GM12875 (cell line): ENCODE results near the gene MKRN1.
"Not testable (repeated sequence)": the region's sequence is repeated elsewhere in the genome, so short reads cannot be mapped to it uniquely, and the experiment has no call there.

Source experiments
- H3K4me3 ChIP-seq: one replicate; pipeline ENCODE4 v1.5.1; 2011; ENCODE audit warnings: low read depth, low read length, control low read depth
- TF ChIP-seq, protein P1 (sequence below): IDR thresholded peaks from 2 replicates; pipeline ENCODE4 v1.5.1; 2011; ENCODE audit warnings: low read depth, mild to moderate bottlenecking, control low read depth, inconsistent platforms, low read length, moderate library complexity, borderline replicate concordance; ENCODE audit not compliant: insufficient read depth

The MKRN1 gene

DNA sequence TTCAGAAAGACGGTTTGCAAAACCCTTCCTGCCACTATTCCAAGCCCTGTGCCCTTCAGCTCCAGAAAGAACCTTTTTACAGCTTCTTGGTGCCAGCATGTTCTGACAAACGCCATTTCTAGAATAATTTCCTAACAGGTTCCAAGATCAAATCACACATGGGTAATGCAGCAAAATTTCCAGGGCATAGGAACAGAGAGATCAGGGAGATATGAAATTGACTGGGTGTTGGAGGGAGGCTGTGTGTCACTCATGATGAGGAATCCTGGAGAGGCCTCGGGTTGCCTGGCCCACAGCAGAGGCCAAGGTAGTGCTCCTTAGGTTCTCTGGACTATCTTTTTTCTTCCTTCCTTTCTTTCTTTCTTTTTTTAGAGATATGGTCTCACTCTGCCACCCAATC lies 45.9 kb downstream of the MKRN1 start:
- H3K4me3 ChIP-seq = no peak overlapping the region
- TF ChIP-seq, protein P1, sequence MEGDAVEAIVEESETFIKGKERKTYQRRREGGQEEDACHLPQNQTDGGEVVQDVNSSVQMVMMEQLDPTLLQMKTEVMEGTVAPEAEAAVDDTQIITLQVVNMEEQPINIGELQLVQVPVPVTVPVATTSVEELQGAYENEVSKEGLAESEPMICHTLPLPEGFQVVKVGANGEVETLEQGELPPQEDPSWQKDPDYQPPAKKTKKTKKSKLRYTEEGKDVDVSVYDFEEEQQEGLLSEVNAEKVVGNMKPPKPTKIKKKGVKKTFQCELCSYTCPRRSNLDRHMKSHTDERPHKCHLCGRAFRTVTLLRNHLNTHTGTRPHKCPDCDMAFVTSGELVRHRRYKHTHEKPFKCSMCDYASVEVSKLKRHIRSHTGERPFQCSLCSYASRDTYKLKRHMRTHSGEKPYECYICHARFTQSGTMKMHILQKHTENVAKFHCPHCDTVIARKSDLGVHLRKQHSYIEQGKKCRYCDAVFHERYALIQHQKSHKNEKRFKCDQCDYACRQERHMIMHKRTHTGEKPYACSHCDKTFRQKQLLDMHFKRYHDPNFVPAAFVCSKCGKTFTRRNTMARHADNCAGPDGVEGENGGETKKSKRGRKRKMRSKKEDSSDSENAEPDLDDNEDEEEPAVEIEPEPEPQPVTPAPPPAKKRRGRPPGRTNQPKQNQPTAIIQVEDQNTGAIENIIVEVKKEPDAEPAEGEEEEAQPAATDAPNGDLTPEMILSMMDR = no peak

DNA sequence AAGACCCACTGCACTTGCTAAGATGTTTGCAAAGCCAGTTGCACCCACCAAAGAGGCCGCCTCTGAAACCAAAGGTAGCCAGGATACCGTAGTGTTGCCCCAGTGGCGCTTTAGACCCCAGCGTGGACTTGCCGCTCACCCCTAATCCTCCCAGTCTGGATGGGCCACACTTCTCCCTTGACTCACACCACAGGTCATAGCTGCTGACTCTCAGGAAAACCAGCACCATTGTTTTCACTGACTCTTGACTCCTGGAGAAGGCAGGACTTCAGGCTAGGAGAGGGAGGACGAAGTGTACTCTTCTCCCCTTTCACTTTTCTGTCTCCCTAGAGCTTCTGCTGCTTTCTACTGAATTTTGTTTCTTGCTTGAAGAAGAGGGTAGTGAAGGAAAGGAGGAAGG lies 53.2 kb downstream of the MKRN1 start:
- H3K4me3 ChIP-seq = no peak overlapping the region
- TF ChIP-seq, protein P1 = no peak

DNA sequence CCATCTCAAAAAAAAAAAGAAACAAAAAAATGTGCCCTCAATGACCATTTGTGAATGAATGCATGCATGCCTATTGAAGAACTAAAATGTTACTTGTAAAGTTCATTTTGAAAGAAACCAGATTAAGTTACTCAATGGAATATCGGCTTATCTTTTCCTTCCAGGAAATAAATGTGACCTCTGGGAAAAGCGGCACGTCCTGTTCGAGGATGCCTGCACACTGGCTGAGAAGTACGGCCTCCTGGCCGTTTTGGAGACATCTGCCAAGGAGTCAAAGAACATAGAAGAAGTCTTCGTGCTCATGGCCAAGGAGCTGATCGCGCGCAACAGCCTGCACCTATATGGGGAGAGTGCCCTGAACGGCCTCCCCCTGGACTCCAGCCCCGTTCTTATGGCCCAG lies 53.6 kb downstream of the MKRN1 start:
- TF ChIP-seq, protein P1 = no peak
- no peak overlapping the region for H3K4me3 ChIP-seq

DNA sequence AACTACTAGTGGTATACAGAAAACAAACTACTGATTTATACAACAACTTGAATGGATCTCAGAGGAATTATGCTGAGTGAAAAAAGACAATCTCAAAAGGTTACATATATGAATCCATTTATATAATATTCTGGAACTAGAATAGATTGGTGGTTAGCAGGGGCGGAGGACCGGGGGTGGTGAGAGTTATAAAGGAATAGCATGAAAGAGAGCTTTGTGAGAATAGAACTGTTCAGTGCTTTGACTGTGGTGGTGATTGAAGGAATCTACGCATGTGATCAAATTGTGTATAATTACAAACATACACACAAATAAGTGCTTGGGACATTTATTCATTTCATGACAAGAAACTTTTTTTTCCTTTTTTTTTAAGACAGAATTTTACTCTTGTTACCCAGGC lies 55.8 kb downstream of the MKRN1 start:
- H3K4me3 ChIP-seq = no peak overlapping the region
- TF ChIP-seq, protein P1 = no peak

DNA sequence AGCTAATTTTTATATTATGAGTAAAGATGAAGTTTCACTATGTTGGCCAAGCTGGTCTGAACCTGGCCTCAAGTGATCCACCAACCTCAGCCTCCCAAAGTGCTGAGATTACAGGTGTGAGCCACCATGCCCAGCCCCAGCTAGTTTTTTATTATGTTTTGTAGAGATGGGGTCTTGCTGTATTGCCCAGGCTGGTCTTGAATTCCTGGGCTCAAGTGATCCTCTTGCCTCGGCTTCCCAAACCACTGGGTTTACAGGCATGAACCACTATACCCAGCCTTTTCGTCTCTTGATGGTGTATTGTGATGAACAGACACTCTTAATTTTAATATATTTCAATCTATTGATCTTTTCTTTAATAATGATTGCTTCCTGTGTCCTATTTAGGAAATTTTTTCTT lies 57.8 kb downstream of the MKRN1 start:
- no peak overlapping the region for H3K4me3 ChIP-seq
- TF ChIP-seq, protein P1 = no peak

DNA sequence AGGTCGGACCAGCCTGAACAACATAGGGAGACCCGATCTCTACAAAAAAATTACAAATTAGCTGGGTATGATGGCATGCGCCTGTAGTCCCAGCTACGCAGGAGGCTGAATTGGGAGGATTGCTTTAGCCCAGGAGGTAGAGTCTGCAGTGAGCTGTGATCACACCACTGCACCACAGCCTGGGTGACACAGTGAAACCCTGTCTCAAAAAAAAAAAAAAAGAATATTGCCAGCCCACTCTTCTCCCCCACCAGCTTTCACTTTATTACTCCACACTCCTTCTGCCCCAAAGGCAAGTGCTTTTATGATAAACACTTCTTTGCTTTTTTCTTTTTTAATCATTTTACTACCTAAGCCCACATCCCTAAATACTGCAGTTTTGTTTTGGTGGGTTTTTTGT lies 60.7 kb downstream of the MKRN1 start:
- H3K4me3 ChIP-seq = no peak overlapping the region
- TF ChIP-seq, protein P1 = no peak

DNA sequence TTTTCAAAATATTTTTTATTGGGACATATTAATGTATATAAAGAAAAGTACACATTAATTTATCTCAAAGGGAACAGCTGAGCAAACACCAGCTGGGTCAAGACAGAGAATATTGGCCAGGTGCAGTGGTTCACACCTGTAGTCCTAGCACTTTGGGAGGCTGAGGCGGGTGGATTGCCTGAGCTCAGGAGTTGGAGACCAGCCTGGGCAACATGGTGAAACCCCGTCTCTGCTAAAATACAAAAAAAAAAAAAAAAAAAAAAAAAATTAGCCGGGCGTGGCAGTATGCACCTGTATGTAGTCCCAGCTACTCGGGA lies 61.2 kb downstream of the MKRN1 start:
- H3K4me3 ChIP-seq = not testable (repeated sequence)

DNA sequence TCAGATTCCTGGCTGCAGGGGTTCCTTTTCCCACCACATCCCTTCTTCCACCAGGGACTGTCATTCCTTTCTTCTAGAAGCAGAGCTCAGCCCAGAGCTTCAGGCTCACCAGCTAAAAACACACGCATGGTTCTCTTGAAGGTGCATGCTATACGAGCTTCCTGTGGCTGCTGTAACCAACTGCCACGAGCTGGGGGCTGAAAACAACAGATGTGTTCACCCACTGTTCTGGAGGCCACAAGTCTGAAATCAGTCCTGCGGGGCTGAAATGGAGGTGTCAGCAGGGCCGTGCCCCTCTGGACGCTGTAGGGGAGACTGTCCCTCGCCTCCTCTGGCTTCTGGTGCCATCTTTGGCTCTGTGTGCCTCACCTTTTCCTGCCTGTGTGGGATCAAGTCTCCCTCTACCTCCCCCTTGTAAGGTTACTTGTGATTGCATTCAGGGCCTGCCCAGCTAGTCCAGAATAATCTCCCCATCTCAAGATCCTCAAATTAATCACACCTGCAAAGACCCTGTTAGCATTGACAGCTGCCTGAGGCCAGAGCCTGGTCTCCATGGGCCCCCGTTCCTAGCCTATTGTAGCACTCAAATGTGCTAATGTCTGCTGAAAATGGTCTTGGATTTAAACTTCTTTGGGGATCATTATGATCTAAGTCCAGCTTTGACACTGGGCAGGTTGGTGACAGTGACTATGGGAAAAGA lies 61.7 kb downstream of the MKRN1 start:
- TF ChIP-seq, protein P1 = no peak
- H3K4me3 ChIP-seq = no peak overlapping the region
